PC-9 (cell line): ENCODE measurements around the gene CCDC87. TPM values are rescaled to one million over a fixed set of nuclear protein-coding genes. Genes with fewer than 3 reads are reported as not detected.

Experiments used
- BruUV-seq: library from RNA; stranded (reverse); fragments of 400-500 nt; replicated peaks from 2 replicates; lab custom pipeline; 2021; lab: Mats Ljungman, UMichigan
- CTCF ChIA-PET: fragments of 300-600 bp; sonication (Branson Sonifier 250); formaldehyde crosslinking; loops from one replicate; lab custom pipeline; 2022; ENCODE audit warnings: antibody characterized with exemption; lab: Charles Lee
- POLR2A ChIA-PET: fragments of 300-600 bp; sonication (Branson Sonifier 250); formaldehyde crosslinking; loops from one replicate; lab custom pipeline; 2022; ENCODE audit warnings: antibody characterized with exemption; ENCODE audit not compliant: unreplicated experiment; lab: Charles Lee
- DNase-seq, 2 experiments: peaks; one replicate each; pipeline versions ENCODE4 v3.0.0 to v3.0.0-alpha.2; 2015 to 2022; ENCODE audit warnings: mixed read lengths in 1 of 2
- H2AFZ ChIP-seq: fragments of 200-600 bp; sonication (generic); 2 replicates; pipeline ENCODE4 v1.8.1; 2017; ENCODE audit warnings: antibody characterized with exemption
- H3F3A ChIP-seq: fragments of 200-600 bp; sonication (generic); 2 replicates; pipeline ENCODE4 v1.8.1; 2017; ENCODE audit warnings: antibody characterized with exemption, mild to moderate bottlenecking, low read depth; ENCODE audit not compliant: insufficient read depth
- H3K27ac ChIP-seq: fragments of 200-600 bp; sonication (generic); 2 replicates; pipeline ENCODE4 v1.6.1; 2016; ENCODE audit warnings: mixed run types
- H3K27me3 ChIP-seq: fragments of 200-600 bp; sonication (generic); 2 replicates; pipeline ENCODE4 v1.6.1; 2016; ENCODE audit warnings: low read depth, mixed run types; ENCODE audit not compliant: insufficient read depth
- H3K36me3 ChIP-seq: fragments of 200-600 bp; sonication (generic); 2 replicates; pipeline ENCODE4 v1.6.1; 2016; ENCODE audit warnings: low read depth, mixed run types
- H3K4me1 ChIP-seq: fragments of 200-600 bp; sonication (generic); replicated peaks from 2 replicates; pipeline ENCODE4 v1.6.1; 2016; ENCODE audit warnings: mixed run types; ENCODE audit not compliant: insufficient read depth
- H3K4me2 ChIP-seq: fragments of 200-600 bp; sonication (generic); 2 replicates; pipeline ENCODE4 v1.6.1; 2017; ENCODE audit warnings: mixed run types
- H3K4me3 ChIP-seq: fragments of 200-600 bp; sonication (generic); 2 replicates; pipeline ENCODE4 v1.6.1; 2016; ENCODE audit warnings: mixed run types
- H3K79me2 ChIP-seq: fragments of 200-600 bp; sonication (generic); 2 replicates; pipeline ENCODE4 v1.6.1; 2017; ENCODE audit warnings: low read depth, mixed run types
- H3K9me2 ChIP-seq: fragments of 200-600 bp; sonication (generic); 2 replicates; pipeline ENCODE4 v1.8.1; 2017; ENCODE audit warnings: mild to moderate bottlenecking; ENCODE audit not compliant: insufficient read depth
- H3K9me3 ChIP-seq: fragments of 200-600 bp; sonication (generic); 2 replicates; pipeline ENCODE4 v1.8.1; 2016; ENCODE audit warnings: low read depth; ENCODE audit not compliant: insufficient read depth
- H4K20me1 ChIP-seq: fragments of 200-600 bp; sonication (generic); 2 replicates; pipeline ENCODE4 v1.8.1; 2017; ENCODE audit not compliant: insufficient read depth
- CTCF ChIP-seq: fragments of 200-600 bp; sonication (generic); conservative IDR thresholded peaks from 2 replicates; pipeline ENCODE4 v1.6.1; 2017; ENCODE audit warnings: mixed run types, antibody characterized with exemption, mild to moderate bottlenecking, moderate library complexity
- EZH2 ChIP-seq: fragments of 200-600 bp; sonication (generic); IDR thresholded peaks from 2 replicates; pipeline ENCODE4 v1.8.0; 2017; ENCODE audit warnings: antibody characterized with exemption, low read depth
- intact Hi-C: fragments of 100-400 bp; cut with micrococcal nuclease; formaldehyde crosslinking; loops from one replicate; pipeline ENCODE4 v1.10.0; 2022; ENCODE audit not compliant: unreplicated experiment
- total RNA-seq: library from RNA; stranded (reverse); gene quantifications from 2 replicates; pipeline ENCODE4 v1.2.3, GENCODE V29; 2021

CCDC87 gene
- total RNA-seq, 1 experiment from 2014 or later: 1.0 TPM

- Histone ChIP-seq H3K9me3 (no peaks in the 10 kb centered on the region), H3K4me3 (no peak overlapping the region), H3K27ac (no peak overlapping the region), H3K4me1 (no peaks in the 10 kb centered on the region), H2AFZ (no peak overlapping the region), H3F3A (no peaks in the 10 kb centered on the region; the same call in 1 of the 2 replicates), H3K9me2 (no peaks in the 10 kb centered on the region), H3K4me2 (no peak overlapping the region), H4K20me1 (no peaks in the 10 kb centered on the region), H3K27me3 (no peaks in the 10 kb centered on the region), H3K79me2 (no peaks in the 10 kb centered on the region), H3K36me3 (no peaks in the 10 kb centered on the region; the same call in 1 of the 2 replicates)
- CTCF ChIA-PET: no interaction called here
- DNase-seq: no peak
- TF ChIP-seq CTCF: no peak
- TF ChIP-seq EZH2: no peak
- POLR2A ChIA-PET: interaction anchor here (0.6 kb wide), 1 partner anchor 234 kb away, joined by 4 read pairs; no protein-coding TSS in a partner anchor
- BruUV-seq: no TSS peak
- intact Hi-C loops: no loop called here
Measured at GRCh38 chr11:66600219-66600618, 7.4 kb upstream of the CCDC87 start.

DNA sequence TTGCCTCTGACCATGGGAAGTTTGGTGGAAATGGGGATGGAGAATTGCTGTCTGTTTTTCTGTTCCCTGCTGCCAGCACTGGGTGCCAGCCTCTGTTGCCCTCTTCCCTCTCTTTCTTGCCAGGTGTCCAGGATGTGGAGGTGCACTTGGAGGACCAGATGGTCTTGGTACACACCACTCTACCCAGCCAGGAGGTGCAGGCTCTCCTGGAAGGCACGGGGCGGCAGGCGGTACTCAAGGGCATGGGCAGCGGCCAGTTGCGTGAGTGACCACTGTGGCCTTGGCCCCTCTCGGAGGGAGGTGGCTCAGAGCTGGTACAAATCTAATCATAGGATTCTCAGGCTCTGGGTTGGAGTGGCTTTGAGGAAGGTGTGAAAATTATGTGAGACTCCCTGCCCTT, 6.1 kb upstream of the CCDC87 start:
- BruUV-seq: no TSS peak
- Histone ChIP-seq H3K4me3 (no peak overlapping the region), H2AFZ (no peak overlapping the region), H3K79me2 (peaks cover 9% of the 10 kb centered on the region; the same call in 1 of the 2 replicates), H3K4me2 (no peak overlapping the region), H3K27ac (no peak overlapping the region), H3K9me3 (no peaks in the 10 kb centered on the region), H3K9me2 (no peaks in the 10 kb centered on the region), H4K20me1 (no peaks in the 10 kb centered on the region), H3F3A (no peaks in the 10 kb centered on the region; the same call in 1 of the 2 replicates), H3K4me1 (peaks cover 4% of the 10 kb centered on the region), H3K27me3 (no peaks in the 10 kb centered on the region), H3K36me3 (no peaks in the 10 kb centered on the region; the same call in 1 of the 2 replicates)
- intact Hi-C loops: no loop called here
- POLR2A ChIA-PET: no interaction called here
- TF ChIP-seq CTCF (no peak), EZH2 (no peak)
- CTCF ChIA-PET: no interaction called here
- no peak for DNase-seq

- no peaks in the 10 kb centered on the region for H3K9me3 ChIP-seq
- no peak overlapping the region for H2AFZ ChIP-seq
- no peaks in the 10 kb centered on the region for H4K20me1 ChIP-seq
- no peaks in the 10 kb centered on the region for H3K27me3 ChIP-seq
- H3K36me3 ChIP-seq: no peaks in the 10 kb centered on the region; the same call in 1 of the 2 replicates
- H3K79me2 ChIP-seq: peaks cover 18% of the 10 kb centered on the region
- DNase-seq: no peak
- no peak overlapping the region for H3K4me2 ChIP-seq
- peaks cover 16% of the 10 kb centered on the region for H3K4me1 ChIP-seq
- TF ChIP-seq CTCF: no peak
- no peak for TF ChIP-seq EZH2
- H3K27ac ChIP-seq: no peak overlapping the region
- ChIA-PET POLR2A (no interaction called here), CTCF (no interaction called here)
- intact Hi-C loops: no loop called here
- H3K9me2 ChIP-seq: no peaks in the 10 kb centered on the region
- no peak overlapping the region for H3K4me3 ChIP-seq
- peaks cover 6% of the 10 kb centered on the region; the same call in 1 of the 2 replicates for H3F3A ChIP-seq
- BruUV-seq: no TSS peak
Measured at GRCh38 chr11:66595245-66595904, 2.5 kb upstream of the CCDC87 start.
